ENCODE results near the gene HOXC4.

The HOXC4 gene

GRCh38 chr12:54029529-54030441 lies 23.9 kb upstream of the HOXC4 start:
- no peak for DNase-seq (ENCODE audit: low read depth)

DNA sequence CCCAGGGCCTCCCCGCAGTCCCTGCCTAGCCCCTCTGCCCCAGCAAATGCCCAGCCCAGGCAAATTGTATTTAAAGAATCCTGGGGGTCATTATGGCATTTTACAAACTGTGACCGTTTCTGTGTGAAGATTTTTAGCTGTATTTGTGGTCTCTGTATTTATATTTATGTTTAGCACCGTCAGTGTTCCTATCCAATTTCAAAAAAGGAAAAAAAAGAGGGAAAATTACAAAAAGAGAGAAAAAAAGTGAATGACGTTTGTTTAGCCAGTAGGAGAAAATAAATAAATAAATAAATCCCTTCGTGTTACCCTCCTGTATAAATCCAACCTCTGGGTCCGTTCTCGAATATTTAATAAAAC lies 23.2 kb upstream of the HOXC4 start:
- DNase-seq (ENCODE audit: low read depth) = no peak

GRCh38 chr12:54030889-54031471 lies 22.7 kb upstream of the HOXC4 start:
- DNase-seq (ENCODE audit: low read depth) = no peak

DNA sequence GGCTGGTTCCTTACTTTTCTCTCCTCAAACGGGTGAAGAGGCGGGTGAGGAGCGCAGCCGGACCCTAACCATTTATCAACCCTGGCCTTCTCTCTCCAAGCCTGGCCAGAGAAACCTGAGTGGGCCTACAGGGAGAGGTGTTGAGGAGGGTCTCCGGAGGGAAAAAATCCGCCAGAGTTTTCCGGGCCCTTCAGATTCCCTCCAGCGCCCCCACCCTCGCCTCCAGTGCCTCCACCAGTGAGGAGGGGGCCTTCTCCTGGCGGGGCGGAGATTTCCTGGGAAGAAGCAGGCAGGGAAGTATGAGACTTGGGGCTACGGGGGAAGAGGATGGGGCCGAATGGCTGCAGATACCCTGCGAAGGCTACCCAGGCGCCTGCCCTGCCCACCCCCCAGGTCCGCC lies 22.2 kb upstream of the HOXC4 start:
- DNase-seq (ENCODE audit: low read depth) = no peak

DNA sequence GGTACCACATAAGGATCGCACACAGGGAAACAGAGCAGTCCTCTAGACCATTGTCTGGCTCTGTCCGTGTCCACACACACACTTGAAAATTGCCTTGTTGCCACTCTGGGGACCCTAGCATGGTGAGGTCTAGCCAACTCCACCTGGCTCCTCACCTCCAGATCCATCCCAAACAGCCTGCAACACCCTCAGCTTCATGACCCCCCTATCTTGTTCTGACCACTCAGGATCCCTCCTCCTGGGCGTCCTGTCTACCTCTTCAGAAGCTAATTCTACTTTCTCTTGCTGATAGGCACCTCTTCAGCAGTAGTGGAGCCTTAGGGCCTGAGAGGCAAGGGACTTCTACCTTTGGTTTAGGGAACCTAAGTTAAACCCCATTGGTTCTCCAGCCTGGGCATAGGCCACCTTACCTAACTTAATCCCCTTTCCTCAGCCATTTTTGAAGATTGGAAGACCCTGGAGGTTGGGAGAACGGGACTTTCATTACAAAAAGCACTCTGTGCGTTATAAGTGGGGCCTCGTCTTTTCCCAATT lies 21.5 kb upstream of the HOXC4 start:
- DNase-seq (ENCODE audit: low read depth) = no peak

GRCh38 chr12:54032627-54033100 lies 21.0 kb upstream of the HOXC4 start, which contains the start of gene HOXC5:
TSS of gene HOXC5 (plus strand) at chr12:54033050. CDS start at chr12:54033123, 73 bp downstream.
- DNase-seq (ENCODE audit: low read depth) = peak; percentile 38

- DNase-seq (ENCODE audit: low read depth) = no peak
Measured at GRCh38 chr12:54033106-54033979, 20.3 kb upstream of the HOXC4 start.

DNA sequence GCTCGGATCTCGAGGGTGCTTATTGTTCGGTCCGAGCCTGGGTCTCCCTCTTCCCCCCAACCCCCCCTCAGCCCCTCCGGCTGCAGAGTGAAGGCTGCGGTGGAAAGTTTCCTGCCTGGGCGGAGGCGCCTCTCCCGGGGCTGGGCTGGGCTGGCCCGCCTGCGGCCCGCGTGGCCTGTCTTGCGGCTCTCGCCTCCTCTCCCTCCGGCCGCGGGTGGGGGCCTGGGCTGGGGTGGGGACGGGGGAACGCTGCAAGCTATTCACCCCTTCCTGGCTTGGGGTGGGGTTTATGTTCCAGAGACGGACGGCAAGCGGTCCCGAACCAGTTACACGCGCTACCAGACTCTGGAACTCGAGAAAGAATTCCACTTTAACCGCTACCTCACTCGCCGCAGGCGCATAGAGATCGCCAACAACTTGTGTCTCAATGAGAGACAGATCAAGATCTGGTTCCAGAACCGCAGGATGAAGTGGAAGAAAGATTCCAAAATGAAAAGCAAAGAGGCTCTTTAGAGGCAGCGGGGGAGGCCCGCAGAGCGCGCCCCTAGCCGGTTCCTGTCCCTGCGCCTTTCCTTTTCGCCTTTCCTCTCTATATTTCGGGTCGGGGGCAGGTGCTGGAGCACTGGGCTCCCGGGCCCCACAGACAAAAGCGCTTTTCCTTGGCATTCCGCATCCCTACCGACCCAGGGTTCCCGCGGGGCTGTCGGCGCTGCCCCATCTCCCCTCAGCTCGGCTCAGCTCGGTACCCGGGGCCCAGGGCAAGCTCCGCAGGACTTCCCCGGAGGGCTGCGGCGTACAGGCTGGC lies 19.5 kb upstream of the HOXC4 start:
- no peak for DNase-seq (ENCODE audit: low read depth)

- DNase-seq (ENCODE audit: low read depth) = no peak
Measured at GRCh38 chr12:54034785-54035310, 18.8 kb upstream of the HOXC4 start.

DNA sequence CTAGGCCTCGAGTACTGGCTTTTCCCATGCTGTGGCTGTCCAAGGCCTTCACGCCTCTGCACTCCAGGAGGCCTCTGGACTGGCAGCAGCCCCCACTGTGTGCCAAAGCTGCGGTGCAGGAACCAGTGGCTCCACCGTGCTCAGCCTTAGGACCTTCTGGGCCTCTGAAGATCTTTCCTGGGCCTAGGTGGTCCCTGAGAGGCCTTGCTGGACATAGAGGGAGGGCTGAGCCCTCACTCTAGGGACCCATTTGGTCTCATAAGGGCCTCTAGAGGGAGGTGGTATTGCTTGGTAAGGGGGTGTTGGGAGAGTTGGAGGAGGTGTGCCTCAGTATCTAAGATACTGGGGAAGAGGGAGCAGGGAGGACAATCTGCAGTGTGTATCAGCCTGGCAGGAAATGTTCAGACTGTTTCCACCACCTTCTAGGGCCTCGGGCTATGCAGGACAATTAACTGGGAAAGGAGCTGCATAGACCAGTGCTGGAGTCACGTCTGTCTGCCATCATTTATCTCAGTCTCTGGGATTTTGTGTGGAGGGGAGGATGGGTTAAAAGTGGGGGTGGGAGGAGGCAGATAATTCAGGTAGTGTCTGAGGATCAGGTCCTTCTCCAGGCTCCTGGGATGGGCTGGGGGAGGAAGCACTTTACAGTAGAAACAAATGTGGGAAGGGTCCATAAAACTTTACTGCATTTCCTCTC lies 17.9 kb upstream of the HOXC4 start:
- DNase-seq (ENCODE audit: low read depth) = no peak

DNA sequence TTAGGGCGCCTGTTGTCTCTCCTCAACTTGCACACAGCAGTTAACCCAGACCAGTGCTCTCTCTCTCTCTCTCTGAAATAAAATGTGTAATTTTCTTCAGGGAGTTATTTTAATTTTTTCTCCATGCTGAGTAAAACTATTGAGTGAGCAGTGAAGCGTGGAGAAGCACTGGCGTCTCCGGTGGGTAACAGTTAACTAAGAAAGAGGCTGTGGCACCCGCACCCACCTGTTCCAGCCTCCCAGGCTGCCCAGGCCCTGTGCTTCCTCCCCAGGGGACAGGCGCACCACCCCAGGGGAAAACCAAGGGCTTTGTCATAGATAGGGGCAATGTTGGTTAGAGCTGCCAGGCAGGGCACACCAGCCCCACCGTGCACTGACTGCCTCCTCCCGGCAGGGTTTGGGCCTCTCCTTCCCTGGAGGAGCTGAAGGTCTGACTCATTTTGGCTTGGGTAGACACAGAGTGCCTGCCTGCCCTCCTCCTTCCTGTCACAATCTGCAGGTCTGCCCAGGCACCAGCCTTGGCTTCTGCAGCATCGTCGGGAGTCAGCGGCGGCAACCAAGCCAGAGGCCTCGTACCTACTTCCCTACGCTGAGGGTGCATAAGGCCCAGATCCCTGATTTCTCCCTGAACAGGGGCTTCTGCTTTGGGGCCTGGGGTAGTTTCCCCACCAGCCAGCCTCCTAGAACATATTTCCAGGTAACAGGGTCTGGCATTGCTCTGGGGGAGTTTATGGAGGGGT lies 16.8 kb upstream of the HOXC4 start:
- DNase-seq (ENCODE audit: low read depth) = no peak

DNA sequence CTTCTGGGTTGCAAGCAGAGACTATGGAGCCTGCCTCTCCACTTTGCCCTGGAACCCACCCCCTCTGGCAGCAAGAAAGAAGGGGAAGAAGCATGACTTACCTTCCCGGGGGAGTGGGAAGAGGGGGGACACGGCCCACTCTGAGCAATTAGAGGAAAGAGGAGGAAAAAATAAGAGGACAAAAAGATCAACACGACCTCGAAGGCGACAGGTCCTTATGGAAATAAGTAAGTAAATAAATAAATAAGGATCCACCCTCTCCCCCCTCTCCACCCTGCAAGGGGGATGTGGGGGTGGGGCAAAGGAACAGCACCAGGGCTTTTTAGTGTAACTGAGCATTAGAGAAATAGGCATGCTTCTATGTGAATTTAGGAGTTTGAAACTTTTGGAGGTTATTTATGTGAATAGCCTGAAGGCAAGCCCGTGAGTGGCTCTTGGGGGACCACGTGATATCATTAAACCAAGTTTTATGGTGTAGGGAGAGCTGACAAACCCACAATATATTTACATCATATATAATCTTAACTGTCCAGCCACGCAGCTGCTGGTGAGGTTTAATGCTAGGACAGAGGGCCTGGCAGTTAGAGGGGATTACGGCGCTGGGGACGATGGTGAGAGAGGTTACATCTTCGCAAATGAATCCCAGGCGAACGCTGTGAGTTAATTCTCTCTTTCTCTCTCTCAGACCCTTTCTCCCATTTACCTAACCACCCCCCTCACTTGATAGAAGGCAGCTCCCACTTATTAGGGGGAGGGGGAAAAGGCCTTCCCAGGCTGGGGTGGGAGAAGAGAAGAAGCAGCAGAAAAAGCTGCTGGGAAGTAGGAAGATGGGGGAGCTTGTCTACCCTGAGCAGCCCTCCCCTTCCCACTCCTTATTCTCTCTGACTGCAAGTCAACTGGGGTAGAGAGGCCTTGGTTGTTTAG lies 16.0 kb upstream of the HOXC4 start:
- DNase-seq (ENCODE audit: low read depth) = no peak

- no peak for DNase-seq (ENCODE audit: low read depth)
Measured at GRCh38 chr12:54038284-54038870, 15.3 kb upstream of the HOXC4 start.

DNA sequence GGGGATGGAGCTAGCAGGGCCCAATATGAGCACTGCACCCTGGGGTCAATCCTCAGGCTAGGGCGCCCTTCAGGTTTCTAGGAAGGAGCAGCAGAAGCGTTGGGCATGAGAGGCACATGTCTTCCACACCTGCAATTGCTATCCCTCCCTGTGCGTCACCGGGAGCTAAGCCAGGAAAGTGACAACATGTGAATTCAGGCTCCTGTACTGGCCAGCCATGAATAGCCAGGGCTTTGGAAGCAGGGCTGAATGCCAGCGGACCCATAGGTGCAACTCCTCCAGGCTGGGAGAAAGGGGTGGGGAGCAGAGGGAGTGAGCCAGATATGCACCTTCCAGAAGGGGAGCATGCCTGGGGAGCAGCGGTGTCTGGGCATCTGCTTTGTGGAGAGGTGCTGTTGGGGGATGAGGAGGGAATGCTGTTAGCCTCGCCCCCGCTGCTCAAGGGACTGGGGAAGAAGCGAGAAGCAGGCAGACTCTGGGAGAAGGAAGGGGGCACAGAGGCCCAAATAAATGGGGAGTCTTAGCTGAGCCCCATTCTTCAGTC lies 14.7 kb upstream of the HOXC4 start:
- no peak for DNase-seq (ENCODE audit: low read depth)

GRCh38 chr12:54039417-54040147 lies 14.1 kb upstream of the HOXC4 start:
- no peak for DNase-seq (ENCODE audit: low read depth)

DNA sequence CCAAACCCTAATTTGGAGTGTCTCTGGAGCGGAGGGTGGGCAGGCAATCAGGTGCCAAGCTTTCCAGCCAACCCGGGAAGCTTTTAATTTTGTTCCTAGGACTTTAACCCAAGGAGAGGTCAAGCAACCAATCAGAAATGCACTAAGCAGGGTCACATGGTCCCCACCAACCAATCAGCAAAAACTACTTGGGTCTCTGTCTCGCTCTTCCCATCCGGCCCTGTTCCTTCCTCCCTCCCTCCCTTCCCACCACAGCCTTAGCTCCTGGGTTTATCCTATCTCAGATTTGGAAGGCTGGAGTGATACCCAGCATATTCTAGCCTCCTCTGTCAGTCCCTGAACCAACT lies 13.5 kb upstream of the HOXC4 start:
- no peak for DNase-seq (ENCODE audit: low read depth)

- DNase-seq (ENCODE audit: low read depth) = no peak
Measured at GRCh38 chr12:54040648-54041047, 13.0 kb upstream of the HOXC4 start.

All from stimulated activated CD4-positive, alpha-beta T cell treated with anti-CD3 and anti-CD28 coated beads, Interleukin-2, amount 100 ng/mL, for 4 hours (primary cell).